Muscle of back (tissue), 11 donors: ENCODE measurements around the gene PLA2G4F. TPM values are rescaled to one million over a fixed set of nuclear protein-coding genes. Genes with fewer than 3 reads are reported as not detected.
A peak's percentile ranks its signal among the peaks of the same experiment; 100 is the strongest.

Source experiments
- DNase-seq, 3 donors: peaks; one replicate each; pipeline versions ENCODE4 v3.0.0 to v3.0.0-alpha.2; 2013
- polyA plus RNA-seq, 10 donors: library from polyadenylated mRNA; unstranded; fragments of 120-200 nt; gene quantifications; one replicate each; pipeline ENCODE4 v1.2.1, GENCODE V29; 2013; ENCODE audit not compliant: insufficient read length in 10 of 10

Gene PLA2G4F
- polyA plus RNA-seq, 10 donors: 0.05 to 2.7 (median 0.12) TPM; not detected in 4

- DNase-seq: no peak
Measured at GRCh38 chr15:42133886-42134502, 22.4 kb downstream of the PLA2G4F start.

DNA sequence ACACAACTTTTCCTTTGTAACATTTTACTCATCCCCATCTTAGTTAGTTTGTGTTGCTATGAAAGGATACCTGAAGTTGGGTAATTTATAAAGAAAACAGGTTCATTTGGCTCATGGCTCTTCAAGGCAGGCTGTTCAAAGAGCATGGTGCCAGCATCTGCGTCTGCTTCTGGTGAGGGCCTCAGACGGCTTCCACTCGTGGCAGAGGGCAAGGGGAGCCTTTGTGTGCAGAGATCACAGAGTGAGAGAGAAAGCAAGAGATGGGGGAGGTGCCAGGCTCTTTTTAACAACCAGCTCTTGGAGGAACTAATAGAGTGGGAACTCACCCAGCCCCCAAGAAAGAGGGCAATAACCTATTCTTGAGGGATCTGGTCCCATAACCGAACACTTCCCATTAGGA is 23.1 kb downstream of the PLA2G4F start:
- DNase-seq: no peak

DNA sequence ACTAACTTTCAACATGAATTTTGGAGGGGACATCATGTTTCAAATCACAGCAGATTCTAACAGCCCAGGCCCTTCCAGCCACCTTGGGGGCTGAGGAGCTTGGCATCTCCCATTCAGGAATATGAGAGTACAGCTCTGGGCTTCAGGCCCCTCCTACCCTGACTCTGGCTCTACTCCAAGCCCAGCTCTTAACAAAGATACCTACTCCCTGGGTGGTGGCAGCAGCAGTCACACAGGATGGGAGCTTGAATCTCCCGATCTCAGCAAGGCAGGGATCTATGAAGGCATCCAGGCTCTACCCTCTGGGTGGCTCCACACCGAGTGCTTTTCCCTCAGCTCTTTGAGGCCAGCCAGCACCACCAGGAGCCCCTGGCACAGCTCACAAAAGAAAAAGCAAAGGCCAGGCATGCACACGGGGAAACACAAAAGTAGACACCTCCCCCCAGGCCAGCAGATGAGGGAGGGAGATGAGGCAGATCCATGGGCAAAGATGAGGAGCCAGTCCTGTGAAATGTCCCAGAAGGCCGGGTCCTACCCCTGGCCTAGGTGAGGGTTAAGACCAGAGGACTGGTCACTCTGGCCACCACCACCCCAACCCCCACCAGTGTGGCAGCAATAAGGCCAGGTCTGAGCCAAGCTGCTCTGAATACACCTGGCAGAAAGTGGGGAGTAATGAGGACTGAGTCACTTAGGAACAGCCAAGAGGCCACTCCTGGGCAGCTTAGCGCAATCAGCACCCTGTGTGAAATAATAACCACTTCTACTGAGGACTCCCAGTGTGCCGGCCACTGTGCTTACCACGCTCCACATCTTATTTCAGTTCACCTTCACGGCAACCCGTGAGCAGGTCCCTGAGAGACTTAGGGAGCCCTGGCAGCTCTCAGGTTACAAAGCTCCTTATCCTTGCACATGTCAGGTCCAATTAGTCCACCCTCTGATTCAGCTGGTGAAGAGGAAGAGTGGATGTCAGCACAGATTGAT is 24.3 kb downstream of the PLA2G4F start:
- no peak for DNase-seq

- DNase-seq: no peak
Measured at GRCh38 chr15:42131006-42131405, 25.4 kb downstream of the PLA2G4F start.

DNA sequence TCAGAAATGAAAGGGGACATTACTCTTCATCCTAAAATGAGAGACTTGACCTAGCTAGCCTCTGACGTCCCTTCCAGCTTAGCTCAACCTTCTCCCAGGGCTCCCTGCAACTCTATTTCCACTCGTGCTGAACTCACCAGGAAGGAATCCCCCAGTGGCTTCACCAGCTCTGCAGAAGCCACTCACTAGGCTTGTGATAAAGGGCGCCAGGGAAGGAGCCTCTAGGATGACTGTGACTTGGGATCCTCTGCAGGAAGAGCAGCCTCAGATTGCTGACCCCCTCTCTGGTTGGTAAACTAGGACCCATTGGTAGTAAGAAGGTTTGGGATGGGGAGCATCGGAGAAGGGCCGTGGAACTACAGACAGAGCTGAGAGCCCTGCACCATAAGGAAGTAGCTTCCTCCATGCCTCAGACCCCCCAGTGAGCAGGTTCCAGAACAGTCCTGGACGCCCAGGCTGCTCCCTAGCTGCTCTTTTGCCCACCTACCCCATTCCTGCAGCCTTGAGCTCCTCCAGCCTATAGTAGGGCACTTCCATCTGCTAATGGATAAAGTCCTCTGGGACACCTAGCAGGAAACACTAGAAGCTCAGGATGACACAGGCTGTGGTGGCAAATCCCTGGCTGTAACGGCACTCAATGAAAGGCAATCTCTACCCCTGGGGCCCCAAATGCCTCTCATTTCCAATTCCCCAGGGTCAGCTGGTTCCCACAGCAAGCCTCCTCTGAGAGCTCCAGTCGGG is 26.0 kb downstream of the PLA2G4F start:
- DNase-seq: no peak

GRCh38 chr15:42129364-42129763 is 27.1 kb downstream of the PLA2G4F start:
- DNase-seq: no peak

DNA sequence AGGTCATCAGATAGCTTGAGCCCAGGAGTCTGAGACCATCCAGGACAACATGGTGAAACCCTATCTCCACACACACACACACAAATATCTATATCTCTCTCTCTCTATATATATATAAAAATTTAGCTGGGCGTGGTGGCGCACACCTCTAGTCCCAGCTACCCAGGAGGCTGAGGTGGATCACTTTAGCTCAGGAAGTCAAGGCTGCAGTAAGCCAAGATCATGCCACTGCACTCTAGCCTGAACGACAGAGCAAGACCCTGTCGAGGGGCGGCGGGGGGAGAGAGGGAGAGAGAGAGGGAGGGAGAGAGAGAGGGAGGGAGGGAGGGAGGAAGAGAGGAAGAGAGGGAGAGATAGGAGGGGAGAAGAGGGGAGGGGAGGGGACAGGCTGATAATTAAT is 28.0 kb downstream of the PLA2G4F start:
- no peak for DNase-seq

GRCh38 chr15:42123546-42123945 is 32.9 kb downstream of the PLA2G4F start:
- DNase-seq: no peak

- DNase-seq: no peak
Measured at GRCh38 chr15:42121682-42122081, 34.8 kb downstream of the PLA2G4F start.

GRCh38 chr15:42121021-42121420 is 35.4 kb downstream of the PLA2G4F start:
- no peak for DNase-seq

DNA sequence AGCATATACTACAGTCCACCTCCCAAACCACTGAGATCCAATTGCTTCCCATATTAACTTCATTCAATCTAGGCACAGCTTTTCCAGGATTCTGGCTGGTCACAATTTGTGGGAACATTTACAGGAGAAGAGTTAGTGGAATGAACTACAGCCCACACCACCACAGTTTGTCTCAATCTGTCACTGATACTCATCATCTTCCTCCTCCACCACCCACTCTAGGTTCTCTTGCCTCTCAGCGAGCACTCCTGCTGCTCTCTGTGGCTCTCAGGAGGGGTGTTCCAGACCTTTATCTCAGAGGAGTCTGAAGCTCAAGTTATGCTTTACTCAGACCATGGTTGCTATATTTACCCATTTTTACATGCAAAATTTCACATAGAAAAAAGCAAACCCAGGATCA is 36.2 kb downstream of the PLA2G4F start:
- DNase-seq: no peak

DNA sequence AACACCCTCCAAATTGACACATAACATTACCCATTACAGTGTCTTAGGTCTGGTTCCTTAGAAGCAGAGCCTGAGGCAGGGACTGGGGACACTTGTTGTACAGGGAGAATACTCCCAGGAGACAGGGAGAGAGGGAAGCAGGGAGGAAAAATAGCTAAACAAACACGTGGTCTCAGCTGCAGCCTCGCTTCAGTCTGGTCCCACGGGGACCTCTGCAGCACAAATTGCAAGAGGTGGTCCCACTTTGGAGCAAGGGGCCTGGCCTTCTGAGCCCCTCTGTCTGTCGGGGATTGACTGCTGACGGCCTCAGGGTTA is 37.0 kb downstream of the PLA2G4F start:
- no peak for DNase-seq

GRCh38 chr15:42118650-42119445 is 37.6 kb downstream of the PLA2G4F start:
- DNase-seq: peak in 2 of 3 donors; percentile 8 to 46

DNA sequence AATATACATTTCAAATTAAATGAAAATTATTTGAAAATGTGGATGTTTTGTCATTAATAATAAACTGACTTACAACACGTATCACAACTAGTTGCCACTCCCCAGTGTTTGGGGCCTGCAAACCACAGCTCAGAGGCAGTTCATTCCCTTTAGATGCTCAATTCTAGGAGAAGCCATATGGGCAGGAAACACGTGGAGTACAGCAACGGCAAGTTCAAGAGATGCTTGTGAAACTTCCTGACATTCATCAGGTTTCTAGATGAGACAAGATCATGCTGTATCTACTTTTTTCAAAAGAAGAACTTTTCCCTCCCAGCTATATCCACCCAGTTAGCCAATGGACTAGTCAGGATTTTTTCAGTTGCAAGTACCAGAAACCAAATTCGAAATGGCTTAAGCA is 44.5 kb downstream of the PLA2G4F start:
- no peak for DNase-seq

DNA sequence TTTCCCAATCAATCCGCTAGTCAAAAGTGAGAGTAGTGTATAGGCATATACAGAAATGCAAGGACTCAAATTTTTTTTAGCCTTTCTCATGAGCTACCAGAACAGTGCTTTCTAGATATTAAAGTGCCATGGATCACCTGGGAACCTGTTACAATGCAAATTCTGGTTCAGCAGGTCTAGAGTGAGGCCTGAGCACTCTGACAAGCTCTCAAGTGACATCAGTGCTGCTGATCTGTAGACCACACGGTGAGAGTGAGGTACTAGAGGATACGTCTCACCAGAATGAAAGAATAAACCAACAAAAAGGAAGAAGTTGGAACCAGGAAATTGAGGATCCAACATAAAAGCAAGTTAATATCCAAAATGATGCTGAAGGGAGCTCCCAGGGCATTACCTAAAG is 46.1 kb downstream of the PLA2G4F start:
- DNase-seq: no peak

DNA sequence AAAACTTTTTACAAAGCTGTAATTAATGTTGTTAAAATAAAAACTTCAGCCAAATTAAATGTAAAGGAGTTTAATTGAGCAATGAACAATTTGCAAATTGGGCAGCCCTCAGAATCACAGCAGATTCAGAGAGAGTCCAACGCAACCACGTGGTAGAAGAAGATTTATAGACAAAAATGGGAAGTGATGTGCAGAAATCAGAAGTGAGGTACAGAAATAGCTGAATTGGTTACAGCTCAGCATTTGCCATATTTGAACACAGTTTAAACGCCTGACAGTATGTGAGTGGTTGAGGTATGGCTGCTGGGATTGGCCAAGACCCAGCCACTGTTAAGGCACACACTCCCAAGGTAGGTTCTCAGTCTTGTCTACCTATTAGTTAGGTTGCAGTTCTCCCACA is 47.6 kb downstream of the PLA2G4F start:
- DNase-seq: no peak

GRCh38 chr15:42108189-42108588 is 48.2 kb downstream of the PLA2G4F start:
- DNase-seq: no peak

DNA sequence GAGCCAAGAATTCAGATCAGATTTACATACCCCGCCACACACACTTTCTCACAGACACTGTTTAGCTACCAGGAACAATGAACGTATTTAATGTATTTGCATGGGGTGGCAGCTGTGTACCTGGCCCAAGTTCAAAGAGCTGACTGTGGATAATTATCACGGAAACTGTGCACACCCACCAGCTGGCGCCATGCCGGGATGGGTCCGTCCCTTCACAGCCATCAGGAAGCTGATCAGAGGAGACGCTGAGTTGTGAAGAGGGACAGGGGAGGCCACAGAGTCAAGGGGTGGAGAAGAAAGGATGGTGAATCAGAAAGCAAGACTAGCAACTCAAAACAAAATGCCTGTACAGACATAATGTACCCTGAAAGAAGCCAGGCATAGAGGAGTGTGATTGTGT is 49.0 kb downstream of the PLA2G4F start:
- peak in 2 of 3 donors; percentile 21 to 42 for DNase-seq

- DNase-seq: no peak
Measured at GRCh38 chr15:42106288-42106687, 50.1 kb downstream of the PLA2G4F start.

- no peak for DNase-seq
Measured at GRCh38 chr15:42104095-42104891, 52.1 kb downstream of the PLA2G4F start.
